KMS-11 (cell line): ENCODE data around the gene TRIM8.

ENCODE experiments used
- H2AFZ ChIP-seq: fragments of 200-600 bp; sonication (generic); 2 replicates; pipeline ENCODE4 v1.6.1; 2016; ENCODE audit warnings: antibody characterized with exemption, mixed run types, low read depth
- H3K27ac ChIP-seq: fragments of 200-600 bp; sonication (generic); 2 replicates; pipeline ENCODE4 v1.6.1; 2016; ENCODE audit warnings: mild to moderate bottlenecking, mixed run types
- H3K27me3 ChIP-seq: fragments of 200-600 bp; sonication (generic); 2 replicates; pipeline ENCODE4 v1.6.1; 2017; ENCODE audit warnings: mild to moderate bottlenecking, low read depth, mixed run types, moderate library complexity; ENCODE audit not compliant: insufficient read depth
- H3K36me3 ChIP-seq: fragments of 200-600 bp; sonication (generic); 2 replicates; pipeline ENCODE4 v1.6.1; 2017; ENCODE audit warnings: mild to moderate bottlenecking, mixed run types; ENCODE audit not compliant: insufficient read depth
- H3K4me1 ChIP-seq: fragments of 200-600 bp; sonication (generic); 2 replicates; pipeline ENCODE4 v1.6.1; 2016; ENCODE audit warnings: mild to moderate bottlenecking, low read depth, mixed run types; ENCODE audit not compliant: poor library complexity, severe bottlenecking
- H3K4me2 ChIP-seq: fragments of 200-600 bp; sonication (generic); 2 replicates; pipeline ENCODE4 v1.7.0; 2016; ENCODE audit warnings: mild to moderate bottlenecking, mixed run types
- H3K4me3 ChIP-seq: fragments of 200-600 bp; sonication (generic); IDR thresholded peaks from 2 replicates; pipeline ENCODE4 v1.6.1; 2017; ENCODE audit warnings: low read depth, low read length, mixed read lengths; ENCODE audit not compliant: insufficient read depth
- H3K79me2 ChIP-seq: fragments of 200-600 bp; sonication (generic); 2 replicates; pipeline ENCODE4 v1.6.1; 2016; ENCODE audit warnings: low read depth, mixed run types; ENCODE audit not compliant: insufficient read depth
- H3K9ac ChIP-seq: fragments of 200-600 bp; sonication (generic); 2 replicates; pipeline ENCODE4 v1.6.1; 2016; ENCODE audit warnings: mild to moderate bottlenecking, mixed run types
- H4K20me1 ChIP-seq: fragments of 200-600 bp; sonication (generic); 2 replicates; pipeline ENCODE4 v1.6.1; 2016; ENCODE audit warnings: mild to moderate bottlenecking, mixed run types; ENCODE audit not compliant: insufficient read depth
- CTCF ChIP-seq: fragments of 200-600 bp; sonication (generic); conservative IDR thresholded peaks from 2 replicates; pipeline ENCODE4 v1.6.1; 2017; ENCODE audit warnings: low read depth, mild to moderate bottlenecking, antibody characterized with exemption, low read length, moderate library complexity, mixed read lengths

Gene TRIM8

GRCh38 chr10:102651455-102652169 is 7.3 kb downstream of the TRIM8 start:
- TF ChIP-seq CTCF: no peak
- H3K27me3 ChIP-seq: no peaks in the 10 kb centered on the region
- no peak overlapping the region for H3K27ac ChIP-seq
- peaks cover 67% of the 10 kb centered on the region for H3K4me1 ChIP-seq
- peaks cover 71% of the 10 kb centered on the region for H3K79me2 ChIP-seq
- H2AFZ ChIP-seq: no peak overlapping the region
- peaks cover 11% of the 10 kb centered on the region for H4K20me1 ChIP-seq
- H3K4me2 ChIP-seq: no peak overlapping the region
- H3K9ac ChIP-seq: no peak overlapping the region
- no peak overlapping the region for H3K4me3 ChIP-seq
- peaks cover 3% of the 10 kb centered on the region; the same call in 1 of the 2 replicates for H3K36me3 ChIP-seq

GRCh38 chr10:102652170-102652916 is 8.1 kb downstream of the TRIM8 start:
- H3K9ac ChIP-seq: no peak overlapping the region

GRCh38 chr10:102653060-102653459 is 8.8 kb downstream of the TRIM8 start:
- Histone ChIP-seq H3K4me1 (peaks cover 52% of the 10 kb centered on the region), H3K4me3 (no peak overlapping the region), H3K27ac (no peak overlapping the region), H3K79me2 (peaks cover 57% of the 10 kb centered on the region; the same call in 1 of the 2 replicates), H3K4me2 (no peak overlapping the region), H4K20me1 (peaks cover 4% of the 10 kb centered on the region), H3K36me3 (peaks cover 3% of the 10 kb centered on the region; the same call in 1 of the 2 replicates), H2AFZ (no peak overlapping the region), H3K27me3 (no peaks in the 10 kb centered on the region), H3K9ac (no peak overlapping the region)
- TF ChIP-seq CTCF: no peak

More at GRCh38 chr10:102652170-102652916, 8.1 kb downstream of the TRIM8 start:
- Histone ChIP-seq H3K79me2 (peaks cover 64% of the 10 kb centered on the region; the same call in 1 of the 2 replicates), H3K36me3 (peaks cover 3% of the 10 kb centered on the region; the same call in 1 of the 2 replicates), H3K4me3 (no peak overlapping the region), H3K27ac (no peak overlapping the region), H3K27me3 (no peaks in the 10 kb centered on the region), H3K4me1 (peaks cover 59% of the 10 kb centered on the region), H2AFZ (no peak overlapping the region), H3K4me2 (no peak overlapping the region), H4K20me1 (peaks cover 11% of the 10 kb centered on the region)
- TF ChIP-seq CTCF: no peak

GRCh38 chr10:102654566-102654965 is 10.3 kb downstream of the TRIM8 start:
- no peak overlapping the region for H3K4me2 ChIP-seq
- peaks cover 42% of the 10 kb centered on the region; the same call in 1 of the 2 replicates for H3K79me2 ChIP-seq
- TF ChIP-seq CTCF: no peak
- no peak overlapping the region for H3K9ac ChIP-seq
- no peaks in the 10 kb centered on the region for H3K27me3 ChIP-seq
- peaks cover 3% of the 10 kb centered on the region; the same call in 1 of the 2 replicates for H3K36me3 ChIP-seq
- H3K27ac ChIP-seq: no peak overlapping the region
- H3K4me3 ChIP-seq: no peak overlapping the region
- H3K4me1 ChIP-seq: peaks cover 37% of the 10 kb centered on the region
- no peaks in the 10 kb centered on the region for H4K20me1 ChIP-seq
- no peak overlapping the region for H2AFZ ChIP-seq
